ENCODE results near the gene RYR2.

RYR2 gene

DNA sequence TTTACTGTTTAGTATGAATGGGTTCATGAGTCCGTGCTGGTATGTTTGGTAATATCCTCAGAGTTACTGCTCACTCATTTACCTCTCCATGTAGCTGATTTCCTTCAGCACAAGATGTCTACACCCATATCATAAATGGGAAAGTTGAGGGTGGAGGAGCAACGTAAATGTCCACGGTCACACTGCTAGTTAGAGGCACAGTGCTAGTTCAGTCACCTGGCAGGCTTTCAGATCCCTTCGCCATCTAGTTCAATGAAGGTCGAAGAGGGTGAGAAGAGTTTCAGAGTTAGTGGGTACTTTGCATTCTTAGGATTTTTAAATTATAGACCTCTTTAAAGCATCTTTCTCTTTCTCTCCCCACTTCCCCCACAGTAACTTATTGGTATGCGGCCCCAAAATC, 630.0 kb downstream of the RYR2 start:
- DNase-seq (ENCODE audit: low read depth) = no peak

DNA sequence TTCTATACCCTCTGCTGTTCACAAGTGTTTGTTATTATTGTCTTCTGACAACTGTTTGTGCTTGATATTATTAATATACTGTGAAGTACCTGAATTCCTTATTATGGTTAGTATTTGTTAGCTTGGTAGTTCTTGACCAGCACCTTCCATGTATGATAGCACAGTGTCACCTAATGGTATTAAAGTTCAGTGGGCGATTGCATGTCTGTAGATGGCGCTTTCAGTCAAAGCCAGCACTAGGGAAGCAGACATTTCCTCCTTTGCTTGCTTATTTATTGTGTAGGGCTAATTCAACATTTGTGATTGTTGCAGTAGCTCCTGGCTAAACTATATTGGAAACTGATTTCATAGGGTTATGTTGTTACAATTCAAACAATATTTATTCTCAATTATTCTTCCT, 630.8 kb downstream of the RYR2 start:
- peak; percentile 54 for DNase-seq (ENCODE audit: low read depth)

DNA sequence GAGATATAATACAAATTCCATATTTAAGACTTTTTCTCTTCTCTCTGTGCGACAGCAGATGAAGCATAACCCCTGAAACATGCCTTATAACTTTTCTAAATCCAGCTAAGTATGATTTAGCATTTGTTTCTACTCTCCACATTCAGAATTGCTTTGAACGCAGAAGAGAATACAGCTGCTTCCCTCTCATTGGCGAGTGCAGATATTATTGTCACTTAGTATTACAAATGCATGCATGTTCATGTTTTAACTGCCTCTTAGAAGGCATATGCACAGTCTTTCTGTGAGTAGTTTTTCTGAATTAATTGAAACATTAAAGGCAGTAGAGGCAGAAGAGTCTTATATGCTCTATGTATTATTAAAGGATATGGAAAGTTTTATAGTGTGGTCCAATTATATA, 631.6 kb downstream of the RYR2 start:
- DNase-seq (ENCODE audit: low read depth) = no peak

DNA sequence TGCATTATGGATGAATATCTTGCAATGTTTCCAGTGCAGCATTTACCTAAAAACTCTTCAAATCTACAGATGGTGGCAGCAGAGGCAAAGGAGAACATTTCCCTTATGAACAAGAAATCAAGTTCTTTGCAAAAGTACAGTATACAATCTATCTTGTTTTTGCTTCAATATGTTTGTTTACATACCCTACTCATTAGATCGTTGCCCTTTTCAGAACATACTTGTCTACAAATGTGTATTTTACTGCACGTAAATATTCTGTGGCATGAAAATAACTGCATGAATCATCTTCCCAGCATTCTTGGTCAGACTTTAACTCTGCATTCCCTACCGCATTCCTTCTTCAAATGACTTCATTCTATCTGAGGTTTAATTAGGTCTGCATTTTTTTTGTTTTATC, 636.0 kb downstream of the RYR2 start:
- DNase-seq (ENCODE audit: low read depth) = peak; percentile 91

DNA sequence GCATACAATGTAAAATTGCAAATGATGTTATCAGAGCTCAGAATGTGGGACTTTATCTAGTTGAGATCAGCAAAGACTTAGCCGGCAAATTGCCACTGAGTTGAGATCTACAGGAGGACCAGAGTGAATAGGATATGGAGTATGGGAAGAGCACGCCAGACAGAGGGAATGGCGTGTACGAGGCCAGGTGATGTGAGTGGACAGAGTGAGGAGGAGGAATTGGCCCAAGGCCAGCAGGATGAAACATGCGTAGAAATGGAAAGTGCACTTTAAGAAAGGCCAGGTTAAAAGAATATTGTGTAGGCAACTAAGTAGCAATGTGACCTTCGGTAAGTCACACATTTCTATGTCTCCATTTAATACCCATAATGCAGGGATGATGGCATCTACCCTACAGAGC, 637.7 kb downstream of the RYR2 start:
- no peak for DNase-seq (ENCODE audit: low read depth)

DNA sequence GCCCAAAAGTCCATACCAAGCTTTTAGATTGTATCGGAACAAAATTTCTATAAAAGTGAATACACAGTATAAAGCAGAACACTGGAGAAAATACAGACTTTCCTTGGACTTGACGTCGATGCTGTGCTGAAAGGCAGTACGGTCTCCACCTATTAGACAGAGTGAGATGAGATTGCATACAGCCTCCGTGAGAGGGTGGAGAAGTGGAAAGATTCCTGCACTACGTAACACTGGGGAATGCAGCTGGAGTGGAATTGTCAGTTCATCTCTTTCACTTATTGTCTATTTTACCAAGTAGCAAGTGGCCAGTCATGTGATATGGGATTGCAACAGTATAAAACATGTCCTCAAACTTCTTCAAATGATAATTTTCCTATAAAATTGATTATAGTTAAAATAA, 639.2 kb downstream of the RYR2 start:
- DNase-seq (ENCODE audit: low read depth) = no peak

DNA sequence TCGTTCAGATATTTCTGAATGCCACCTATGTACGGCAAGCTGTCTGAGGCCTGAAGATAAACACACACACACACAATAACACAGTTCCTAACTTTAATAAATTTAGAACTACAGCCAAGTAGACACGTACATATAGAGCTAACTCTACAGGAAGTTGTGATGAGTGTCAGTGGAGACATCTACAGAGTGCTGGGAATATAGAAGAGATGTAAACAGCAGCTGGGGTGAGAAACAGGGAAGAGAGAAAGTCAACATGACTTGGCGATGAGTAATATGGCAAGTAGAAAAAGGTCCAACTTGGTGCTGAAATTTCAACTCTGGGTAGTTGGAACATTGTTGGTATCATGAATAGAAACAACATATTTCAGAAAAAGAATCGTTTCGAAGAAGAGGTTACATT, 642.3 kb downstream of the RYR2 start:
- DNase-seq (ENCODE audit: low read depth) = peak; percentile 91

DNA sequence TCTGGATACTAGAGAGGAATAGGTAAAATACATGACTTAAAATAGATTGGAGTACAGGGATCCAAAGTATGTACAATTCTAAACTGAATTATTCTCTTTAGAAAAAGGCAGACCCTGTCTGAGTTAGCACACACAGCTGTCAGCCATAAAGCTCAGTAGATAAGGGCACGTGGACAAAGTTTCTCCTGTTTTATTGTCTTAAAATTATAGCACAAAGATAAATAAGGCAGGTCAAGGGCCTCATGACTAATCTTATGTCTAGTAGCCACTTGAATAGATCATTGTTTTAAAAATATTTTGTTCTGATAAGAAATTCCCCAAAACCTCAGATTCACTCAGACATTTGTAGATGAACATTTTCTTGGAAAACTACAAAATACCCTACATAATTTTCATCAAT, 643.6 kb downstream of the RYR2 start:
- DNase-seq (ENCODE audit: low read depth) = peak; percentile 33

DNA sequence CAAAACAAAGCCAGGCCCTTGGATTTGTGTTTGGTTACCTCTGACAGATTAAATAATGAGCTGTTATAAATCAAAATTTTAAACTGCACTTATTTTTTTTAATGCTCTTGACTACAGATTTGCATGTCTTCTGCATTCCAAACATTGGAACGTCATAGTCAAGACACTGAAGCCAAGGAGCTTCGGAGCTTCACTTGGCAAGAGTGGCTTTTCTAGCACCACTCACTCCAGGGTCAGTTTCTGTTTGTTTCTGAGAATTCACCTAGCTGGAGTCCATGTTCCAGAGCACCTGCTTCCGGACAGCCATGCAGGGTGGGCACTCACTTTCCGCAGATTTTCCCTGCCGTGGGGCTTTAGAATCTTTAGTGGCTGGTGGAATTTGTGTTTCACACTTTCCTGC, 645.8 kb downstream of the RYR2 start:
- DNase-seq (ENCODE audit: low read depth) = peak; percentile 35

DNA sequence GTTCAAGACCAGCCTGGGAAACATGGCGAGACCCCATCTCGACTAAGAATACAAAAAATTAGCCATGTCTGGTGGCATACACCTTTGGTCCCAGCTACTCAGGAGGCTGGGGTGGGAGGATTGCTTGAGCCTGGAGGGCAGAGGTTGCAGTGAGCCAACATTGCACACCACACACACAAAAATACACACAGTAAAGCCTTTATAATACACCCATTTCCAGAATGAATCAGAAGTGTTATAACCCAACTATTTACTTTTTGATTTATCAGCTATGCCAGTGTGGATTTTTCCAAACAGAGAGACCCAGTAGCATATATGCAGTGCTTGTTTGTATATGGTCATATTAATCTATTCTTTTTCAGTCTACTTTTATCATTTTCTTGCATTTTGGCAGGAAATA, 648.7 kb downstream of the RYR2 start:
- DNase-seq (ENCODE audit: low read depth) = no peak

DNA sequence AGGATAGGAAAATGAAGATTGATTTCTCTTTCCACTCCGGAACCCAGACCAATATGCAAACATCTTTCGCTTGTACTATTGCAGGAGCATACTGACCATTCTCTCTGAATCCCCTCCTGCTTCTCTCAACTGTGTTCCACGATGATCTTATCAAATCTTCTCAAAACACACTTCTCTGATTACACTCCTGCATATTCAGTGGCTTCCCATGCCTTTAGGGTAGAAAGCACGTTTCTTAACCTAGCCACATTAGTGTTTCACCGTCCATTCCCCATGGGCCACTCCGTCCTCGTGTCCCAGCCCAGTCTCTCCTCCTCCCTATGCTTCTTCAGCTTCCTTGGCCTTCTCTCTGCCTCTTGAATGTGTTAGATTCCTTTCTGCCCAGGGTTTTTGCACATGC, 650.3 kb downstream of the RYR2 start:
- DNase-seq (ENCODE audit: low read depth) = no peak

DNA sequence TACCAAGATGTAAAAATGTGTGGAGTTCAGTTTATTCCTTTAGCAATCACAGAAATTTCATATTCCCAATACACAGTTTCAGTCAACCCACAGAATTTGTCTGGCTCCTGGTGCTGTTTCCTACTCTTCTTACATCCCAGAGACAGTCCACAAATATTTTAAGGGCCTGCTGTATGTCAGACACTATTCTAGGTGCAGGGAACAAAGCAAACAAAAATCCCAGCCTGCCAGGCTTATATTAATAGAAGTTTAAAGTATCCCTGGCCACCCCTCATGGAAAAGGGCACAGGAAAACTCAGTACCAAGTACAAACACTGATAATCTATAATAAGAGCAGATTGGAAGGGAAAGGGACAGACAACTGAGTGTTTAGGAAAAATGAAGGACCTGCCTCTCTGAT, 653.9 kb downstream of the RYR2 start:
- no peak for DNase-seq (ENCODE audit: low read depth)

DNA sequence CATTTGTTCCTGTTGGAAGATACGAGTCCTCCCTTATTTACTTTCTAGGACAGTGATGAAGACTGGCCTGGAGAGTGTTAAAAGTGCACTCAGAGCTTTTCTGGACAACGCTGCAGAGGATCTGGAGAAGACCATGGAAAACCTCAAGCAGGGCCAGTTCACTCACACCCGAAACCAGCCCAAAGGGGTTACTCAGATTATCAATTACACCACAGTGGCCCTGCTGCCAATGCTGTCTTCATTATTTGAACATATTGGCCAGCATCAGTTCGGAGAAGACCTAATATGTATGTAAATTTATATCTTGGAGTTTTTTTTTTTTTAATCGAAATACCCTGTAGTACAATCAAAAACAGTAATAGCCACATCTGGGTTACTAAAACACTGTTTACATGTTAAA, 658.2 kb downstream of the RYR2 start:
- DNase-seq (ENCODE audit: low read depth) = no peak

DNA sequence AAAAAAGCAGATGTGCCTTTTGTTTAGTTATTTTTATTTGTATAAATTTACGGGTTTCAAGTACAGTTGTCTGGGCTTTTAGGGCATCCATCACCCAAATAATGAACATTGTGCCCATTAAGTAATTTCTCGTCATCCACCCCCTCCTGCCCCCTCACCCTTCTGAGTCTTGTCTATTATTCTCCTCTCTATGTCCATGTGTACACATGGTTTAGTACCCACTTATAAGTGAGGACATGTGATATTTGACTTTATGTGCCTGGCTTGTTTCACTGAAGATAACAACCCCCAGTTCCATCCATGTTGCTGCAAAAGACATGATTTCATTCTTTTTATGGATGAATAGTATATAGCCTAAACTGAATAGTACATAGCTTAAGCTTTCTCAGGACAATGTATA, 659.5 kb downstream of the RYR2 start:
- no peak for DNase-seq (ENCODE audit: low read depth)

DNA sequence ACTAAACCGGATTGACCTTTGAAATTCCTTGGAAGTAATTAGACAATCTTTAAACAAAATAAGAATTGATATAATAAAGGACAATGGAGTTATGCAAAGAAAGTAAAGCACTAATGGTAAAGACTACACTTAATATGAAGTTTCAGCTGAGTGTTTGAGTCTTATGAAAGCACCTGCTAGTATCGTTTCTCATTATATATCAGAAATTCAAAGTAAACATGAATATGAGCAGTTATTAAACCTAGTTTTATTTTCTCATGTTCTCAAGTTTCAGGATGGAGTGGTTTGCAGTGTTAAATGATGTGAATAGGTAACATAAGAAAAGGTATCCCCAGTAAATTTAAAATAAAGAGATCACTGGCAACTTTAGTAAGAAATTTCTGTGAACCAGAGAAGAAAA, 660.2 kb downstream of the RYR2 start:
- no peak for DNase-seq (ENCODE audit: low read depth)

DNA sequence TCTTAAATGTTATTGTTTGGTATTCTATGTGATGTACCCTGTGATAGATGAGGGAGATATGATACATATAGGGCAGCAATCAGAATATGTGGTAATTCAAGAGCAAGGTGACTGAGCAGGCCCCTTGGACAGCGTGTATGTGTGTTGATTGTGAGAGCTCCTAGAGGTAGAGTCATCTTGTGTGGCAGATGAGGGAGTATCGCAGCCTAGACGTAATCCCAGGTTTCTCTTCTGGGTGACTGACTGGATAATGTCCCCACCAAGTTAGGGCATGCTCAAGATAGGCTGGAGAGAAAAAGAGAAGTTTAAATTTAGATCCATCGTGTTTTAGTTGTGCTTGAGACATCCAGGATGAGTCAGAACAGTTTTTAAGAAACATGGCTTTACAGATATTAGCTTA, 663.5 kb downstream of the RYR2 start:
- DNase-seq (ENCODE audit: low read depth) = no peak

DNA sequence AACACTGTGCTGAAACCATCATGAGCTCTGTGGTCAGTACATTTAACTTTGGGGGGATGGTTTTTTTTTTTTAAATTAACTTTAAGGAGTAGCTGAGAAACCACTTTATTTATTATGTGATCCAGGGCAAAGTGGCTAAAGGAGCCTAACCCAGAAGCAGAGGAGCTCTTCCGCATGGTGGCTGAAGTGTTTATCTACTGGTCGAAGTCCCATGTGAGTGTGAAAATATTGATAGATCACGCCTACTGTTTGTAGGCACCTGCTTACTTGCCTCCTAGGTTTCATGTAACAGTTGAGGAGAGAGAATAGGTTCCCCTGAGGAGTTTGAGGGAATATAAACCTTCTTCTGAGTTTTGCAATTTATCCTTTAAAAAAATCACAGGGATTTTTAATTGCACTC, 667.4 kb downstream of the RYR2 start:
- DNase-seq (ENCODE audit: low read depth) = no peak

DNA sequence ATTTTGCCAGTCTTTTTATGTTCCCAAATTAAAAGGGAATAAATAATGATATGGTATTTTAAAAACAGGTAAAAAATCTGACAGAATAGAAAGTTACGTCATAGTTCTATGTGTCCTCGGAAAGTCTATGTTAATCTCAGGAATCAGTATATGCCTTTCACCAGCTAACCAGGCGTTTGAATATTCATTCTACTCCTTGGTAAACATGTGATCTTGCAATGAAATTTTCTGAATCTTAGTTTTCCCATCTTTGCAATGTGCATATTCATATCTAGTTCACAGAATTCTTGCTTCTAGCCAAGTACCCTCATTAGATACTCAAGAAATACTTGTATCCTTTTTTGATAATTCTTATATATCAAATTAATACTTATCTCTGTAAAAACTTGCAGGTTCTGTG, 669.3 kb downstream of the RYR2 start:
- DNase-seq (ENCODE audit: low read depth) = no peak

DNA sequence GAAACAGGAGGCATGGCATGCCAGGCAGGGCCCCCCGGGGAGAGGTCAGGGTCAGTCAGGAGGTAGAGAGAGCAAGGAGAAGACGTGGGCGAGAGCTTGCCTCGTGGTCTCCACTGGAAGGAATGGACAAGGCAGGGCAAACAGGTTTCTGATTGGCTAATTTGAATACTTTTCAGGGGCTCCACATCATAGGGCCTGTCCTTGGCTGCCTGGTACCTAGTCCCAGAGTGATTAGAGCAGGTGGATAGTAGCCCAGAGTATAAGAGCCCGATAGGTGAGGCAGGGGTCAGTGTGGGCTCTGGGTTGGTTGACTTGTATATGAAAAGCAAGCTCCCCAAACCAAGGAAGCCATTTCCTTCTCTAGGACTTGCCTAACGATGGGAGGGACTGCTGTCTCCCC, 670.1 kb downstream of the RYR2 start:
- DNase-seq (ENCODE audit: low read depth) = no peak

DNA sequence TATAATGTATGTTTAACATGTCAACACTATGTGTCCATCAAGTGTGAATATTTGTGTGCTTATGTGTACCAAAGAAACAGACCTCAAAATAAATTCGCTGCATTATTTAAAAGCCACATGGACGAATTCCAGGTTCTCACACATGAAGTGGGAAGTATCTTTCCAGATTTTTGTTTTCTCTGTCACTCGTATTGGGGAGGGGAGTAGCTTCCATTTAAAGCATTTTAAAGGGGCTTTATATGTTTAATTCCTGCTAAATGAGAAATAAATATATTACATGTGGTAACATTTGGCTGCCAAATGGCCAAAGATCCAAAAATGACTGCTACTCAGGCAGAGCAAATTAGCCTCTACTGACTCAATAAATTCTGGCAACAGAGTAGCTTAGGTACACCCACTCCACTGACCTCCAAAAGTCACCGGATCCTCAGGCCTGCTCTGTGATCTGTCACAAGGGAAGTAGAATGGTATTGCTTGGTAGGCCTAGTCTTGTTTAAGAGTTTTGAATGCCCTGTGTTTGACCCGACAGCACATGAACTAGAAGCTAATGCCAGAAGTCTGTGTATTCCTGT, 670.7 kb downstream of the RYR2 start:
- peak; percentile 16 for DNase-seq (ENCODE audit: low read depth)

DNA sequence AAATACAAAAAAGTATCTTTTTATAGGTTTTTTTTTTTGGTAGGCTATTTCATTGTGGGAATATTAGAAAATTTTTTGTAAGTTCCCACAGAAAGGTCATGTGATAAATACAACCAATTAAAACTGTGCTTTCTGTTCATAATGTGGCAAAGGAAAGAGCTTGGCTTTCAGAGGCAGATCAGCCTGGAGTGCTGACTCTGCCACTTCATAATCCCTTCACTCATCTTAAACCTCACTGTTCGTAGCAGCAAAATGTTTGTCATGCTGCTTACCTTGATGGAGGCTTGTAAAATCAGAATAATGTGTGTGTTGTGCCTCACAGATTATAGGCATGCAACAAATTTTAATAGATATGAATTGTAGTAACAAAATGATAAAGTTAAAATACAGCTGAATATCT, 671.9 kb downstream of the RYR2 start:
- peak; percentile 52 for DNase-seq (ENCODE audit: low read depth)

DNA sequence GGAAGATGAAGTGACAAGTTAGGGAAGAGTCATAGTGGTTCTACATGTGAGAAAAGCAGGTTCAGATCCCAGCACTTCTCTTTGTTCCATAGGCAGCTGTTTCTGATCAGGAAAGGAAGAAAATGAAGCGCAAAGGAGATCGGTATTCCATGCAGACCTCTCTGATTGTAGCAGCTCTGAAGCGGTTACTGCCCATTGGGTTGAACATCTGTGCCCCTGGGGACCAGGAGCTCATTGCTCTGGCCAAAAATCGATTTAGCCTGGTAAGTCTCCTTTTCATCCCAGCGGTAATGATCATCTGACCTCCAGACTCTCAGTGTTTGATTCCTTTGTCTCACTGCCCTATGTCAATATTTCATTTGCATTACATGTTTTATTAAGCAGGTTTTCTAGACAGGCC, 675.1 kb downstream of the RYR2 start:
- no peak for DNase-seq (ENCODE audit: low read depth)

DNA sequence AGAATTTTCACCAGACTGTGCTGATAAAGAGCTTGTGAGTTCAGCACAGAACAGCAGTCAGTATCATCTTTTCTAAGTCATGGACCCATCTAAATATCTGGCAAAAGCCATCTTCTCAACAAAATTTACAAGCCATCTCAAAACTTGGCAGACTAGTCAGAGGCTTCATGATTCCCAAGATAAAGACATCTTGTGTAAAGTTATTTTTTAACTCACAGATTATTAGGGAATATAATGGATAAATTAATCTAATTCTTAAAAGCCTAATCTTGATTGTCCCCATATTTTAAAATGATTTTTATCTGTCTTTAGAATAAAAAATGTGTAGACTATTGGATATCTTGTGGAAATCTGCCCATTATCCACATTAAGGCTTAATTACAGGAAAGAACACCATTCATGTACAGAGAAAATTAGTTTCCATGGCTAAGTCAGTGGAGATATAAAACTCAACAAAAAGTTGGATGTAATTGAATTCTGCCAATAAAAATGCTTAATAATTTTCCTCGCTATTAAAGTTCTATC, 688.9 kb downstream of the RYR2 start:
- no peak for DNase-seq (ENCODE audit: low read depth)

DNA sequence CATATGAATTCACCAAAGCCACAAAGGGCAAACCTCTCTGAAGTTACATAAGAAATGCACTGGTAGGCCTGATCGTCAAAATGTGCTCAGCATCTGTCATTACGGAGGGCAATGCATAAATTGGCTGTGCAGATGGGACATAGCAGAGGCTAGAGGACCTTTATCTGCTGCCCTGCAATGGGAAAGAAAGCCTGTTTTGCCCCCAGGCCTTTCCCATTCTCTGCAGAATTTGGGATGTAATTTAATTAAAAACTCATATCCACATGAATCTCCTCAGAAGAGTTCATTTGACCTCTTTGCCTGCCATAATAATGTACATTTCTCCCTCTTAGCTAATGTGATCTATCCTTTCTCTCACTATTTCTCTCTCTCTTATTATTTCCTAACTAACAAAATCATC, 690.7 kb downstream of the RYR2 start:
- no peak for DNase-seq (ENCODE audit: low read depth)
